HuH-7.5 (cell line): ENCODE data around the gene PSME1.

Experiments used
- DNase-seq: peaks from one replicate; pipeline ENCODE4 v3.0.0; 2011; ENCODE audit warnings: low spot score

PSME1 gene

GRCh38 chr14:24176599-24176998 lies 40.6 kb downstream of the PSME1 start:
- DNase-seq = no peak

GRCh38 chr14:24177041-24177825 lies 41.2 kb downstream of the PSME1 start:
- DNase-seq = no peak

DNA sequence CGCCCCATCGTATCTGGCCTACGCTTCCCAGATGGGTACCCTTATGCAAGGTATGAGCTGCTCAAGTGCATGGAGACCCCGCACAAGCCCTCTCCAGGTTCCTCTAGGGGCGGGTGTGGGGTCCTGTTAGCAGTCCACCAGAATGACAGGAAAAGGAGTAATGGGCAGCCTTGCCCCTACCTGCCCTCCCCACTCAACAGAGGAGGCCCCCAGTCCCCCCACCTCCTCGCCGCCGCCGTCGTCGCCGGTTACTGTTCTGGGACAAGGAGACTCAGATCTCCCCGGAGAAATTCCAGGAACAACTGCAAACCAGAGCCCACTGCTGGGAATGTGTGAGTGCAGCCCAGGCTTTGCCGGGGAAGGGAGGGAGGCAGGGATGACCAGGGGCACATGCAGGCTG lies 41.9 kb downstream of the PSME1 start:
- DNase-seq = no peak

- no peak for DNase-seq
Measured at GRCh38 chr14:24178399-24179178, 42.6 kb downstream of the PSME1 start.

GRCh38 chr14:24179294-24179960 lies 43.4 kb downstream of the PSME1 start:
- no peak for DNase-seq

- no peak for DNase-seq
Measured at GRCh38 chr14:24179961-24180796, 44.2 kb downstream of the PSME1 start.

- no peak for DNase-seq
Measured at GRCh38 chr14:24181371-24182077, 45.5 kb downstream of the PSME1 start.

DNA sequence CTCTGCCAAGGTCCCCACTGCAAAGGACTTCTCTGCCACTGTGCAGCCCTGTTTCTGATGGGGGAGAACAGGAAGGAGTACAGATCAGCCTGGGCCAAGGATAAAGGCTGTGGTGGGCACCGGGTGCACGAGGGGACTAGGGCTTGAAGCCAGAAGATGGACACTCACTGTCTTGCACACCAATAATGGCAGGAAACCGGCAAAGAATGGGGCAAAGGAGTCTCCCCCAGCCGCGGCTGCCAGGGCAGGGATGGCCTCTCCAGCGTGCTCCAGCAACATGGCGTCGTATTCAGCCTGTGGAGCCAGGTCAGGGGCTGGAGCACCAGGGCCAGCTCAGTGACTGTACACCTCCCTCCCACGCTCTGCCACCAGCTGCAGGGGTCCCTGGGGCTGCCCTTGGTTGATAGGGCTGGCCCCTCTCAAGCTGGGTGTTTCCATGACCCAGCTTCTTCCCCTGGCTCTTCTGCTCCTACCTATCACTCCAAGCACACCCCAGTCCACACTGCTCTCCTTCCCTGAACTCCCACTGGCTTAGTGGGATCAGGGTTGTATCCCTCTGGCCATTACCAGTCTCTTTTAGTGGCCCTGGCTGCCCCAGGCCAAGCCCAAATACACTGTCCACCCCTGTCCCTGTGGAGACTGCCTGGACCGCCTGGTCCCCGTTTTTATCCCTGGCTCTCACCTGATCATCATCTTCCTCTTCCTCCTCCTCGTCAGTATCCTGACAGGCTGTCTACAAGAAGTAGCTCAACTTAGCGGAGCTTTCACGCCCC lies 46.3 kb downstream of the PSME1 start:
- DNase-seq = no peak

- DNase-seq = no peak
Measured at GRCh38 chr14:24183014-24183481, 47.1 kb downstream of the PSME1 start.

DNA sequence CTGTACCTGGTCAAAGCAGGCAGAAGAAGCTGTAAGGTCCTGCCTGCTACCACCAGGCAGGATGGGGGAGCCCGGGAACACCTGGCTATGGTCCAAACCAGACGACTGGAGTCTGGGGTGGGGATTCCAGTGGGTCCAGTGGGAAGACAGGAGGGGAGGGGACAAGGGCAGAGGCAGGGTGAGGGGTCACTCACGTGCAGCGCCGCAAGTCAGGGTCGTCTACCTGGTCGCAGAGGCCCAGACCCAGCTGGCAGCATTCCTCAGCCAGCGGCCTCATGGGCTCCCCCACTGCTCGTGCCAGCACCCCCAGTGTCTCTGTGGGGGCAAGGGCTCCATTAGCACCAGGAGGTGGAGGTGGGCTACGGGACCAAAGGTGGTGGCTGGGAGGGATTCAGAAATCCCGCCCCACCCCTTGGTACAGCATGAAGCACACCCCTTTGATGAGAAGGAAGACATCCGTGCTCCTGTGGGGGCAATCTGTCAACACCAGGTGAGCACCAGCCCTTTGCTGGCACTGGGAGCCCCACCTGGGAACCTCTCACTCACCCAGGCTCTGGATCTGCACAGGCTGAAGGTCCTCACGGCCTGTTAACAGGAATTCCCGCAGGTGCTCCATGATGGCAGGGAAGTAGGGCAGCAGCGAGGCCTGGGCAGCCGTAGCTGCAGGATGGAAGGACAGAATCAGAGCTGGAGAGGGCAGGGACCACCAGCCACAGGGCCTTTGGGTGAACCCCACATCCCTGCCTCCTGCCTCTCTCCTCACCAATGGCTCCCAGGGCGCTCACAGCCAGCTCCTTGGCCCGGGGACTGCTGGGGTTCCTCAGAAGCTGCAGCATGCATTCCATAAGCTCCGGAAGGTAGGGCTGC lies 48.3 kb downstream of the PSME1 start:
- DNase-seq = no peak

GRCh38 chr14:24185026-24185425 lies 49.0 kb downstream of the PSME1 start:
- no peak for DNase-seq

DNA sequence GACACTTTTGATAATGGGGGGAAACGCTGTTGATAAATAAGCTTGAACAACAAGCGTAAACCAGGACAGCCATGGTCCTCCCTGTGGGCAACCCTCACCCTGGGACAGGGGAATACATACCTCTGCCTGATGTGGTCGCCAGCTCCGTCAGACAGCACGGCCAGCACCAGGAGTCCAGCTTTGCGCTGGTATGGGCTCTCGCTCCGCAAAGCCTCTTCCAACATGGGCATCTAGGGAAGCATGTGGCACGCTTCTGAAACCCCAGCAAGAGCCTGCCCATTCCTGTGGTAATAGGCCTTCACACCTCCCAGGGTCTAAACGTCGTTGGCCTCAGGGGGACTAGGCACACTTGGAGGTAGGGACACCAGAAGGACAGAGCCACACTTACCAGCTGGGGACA lies 49.7 kb downstream of the PSME1 start:
- DNase-seq = no peak

DNA sequence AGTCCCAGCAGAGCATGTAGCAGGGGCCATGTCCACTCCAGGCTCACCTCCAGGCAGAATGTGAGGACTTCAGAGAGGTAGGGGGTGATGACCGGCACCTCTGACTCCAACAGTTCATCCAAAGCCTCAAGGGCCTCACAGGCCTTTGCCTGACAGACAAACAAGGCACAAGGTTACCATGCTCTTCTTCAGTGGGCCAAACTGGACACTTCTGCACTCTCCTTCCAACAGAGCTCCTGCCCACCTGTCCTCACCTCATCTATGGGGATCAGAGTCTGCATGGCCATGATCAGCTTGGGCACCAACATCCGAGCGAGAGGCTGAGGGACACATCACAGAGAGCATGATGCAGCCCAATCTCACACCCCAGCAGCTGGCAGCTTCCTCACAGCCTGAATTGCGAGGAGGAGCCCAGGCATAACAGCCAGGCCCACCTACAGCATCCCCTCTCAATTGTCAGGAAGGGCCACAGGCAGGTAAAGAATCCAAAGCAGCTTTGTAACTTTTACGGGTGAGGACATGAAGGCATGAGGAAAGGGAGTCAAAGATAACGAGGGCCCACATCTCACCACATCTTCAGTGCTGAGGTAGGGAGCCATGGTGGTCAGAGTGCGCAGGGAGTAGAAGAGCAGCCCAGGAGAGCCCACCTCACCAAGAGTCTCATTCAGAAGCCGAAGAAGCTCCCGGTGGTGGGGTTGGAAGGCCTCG lies 51.0 kb downstream of the PSME1 start:
- DNase-seq = no peak

DNA sequence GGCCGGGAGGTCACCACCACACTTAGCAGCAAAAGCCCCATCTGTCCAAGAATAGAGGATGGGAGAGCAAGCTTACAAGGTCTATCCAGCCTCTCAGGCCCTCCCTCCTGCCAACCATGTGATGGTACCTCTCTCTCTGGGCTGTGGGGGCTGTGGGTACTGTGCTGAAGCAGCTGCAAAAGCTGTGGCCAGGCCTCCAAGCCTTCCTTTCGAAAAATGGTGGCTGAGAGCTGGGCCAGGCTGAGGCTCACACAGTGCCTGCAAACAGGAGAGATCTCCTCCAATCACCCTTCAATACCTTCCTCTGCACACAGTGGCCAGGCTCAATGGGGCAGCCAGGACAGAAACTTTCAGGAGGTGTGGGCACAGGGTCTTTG lies 51.5 kb downstream of the PSME1 start:
- no peak for DNase-seq
